K562 (cell line): ENCODE data around the gene HAP1. TPM values are rescaled to one million over a fixed set of nuclear protein-coding genes. Genes with fewer than 3 reads are reported as not detected.

Experiments used
- ARHGAP35 ChIP-seq: fragments of 450-650 bp; IDR thresholded peaks from 2 replicates; pipeline ENCODE4 v1.6.1; 2018; ENCODE audit not compliant: partially characterized antibody
- ARNT ChIP-seq, 2 experiments: fragments of 450-650 bp; IDR thresholded peaks; 2 replicates each; pipeline ENCODE4 v1.6.1; 2016; ENCODE audit warnings: mild to moderate bottlenecking in 1 of 2
- ELF1 ChIP-seq: fragments of 200-800 bp; sonication (Bioruptor generic); IDR thresholded peaks from 2 replicates; pipeline ENCODE4 v1.6.1; 2016; ENCODE audit warnings: missing genetic modification characterization, missing compliant biosample characterization
- FOXJ2 ChIP-seq: fragments of 200-800 bp; sonication (Bioruptor generic); IDR thresholded peaks from 2 replicates; pipeline ENCODE4 v1.6.1; 2016; ENCODE audit warnings: missing genetic modification characterization, missing compliant biosample characterization
- GABPA ChIP-seq: fragments of 200-800 bp; sonication (Bioruptor generic); conservative IDR thresholded peaks from 2 replicates; pipeline ENCODE4 v1.6.1; 2016; ENCODE audit warnings: low read depth, missing genetic modification characterization, missing compliant biosample characterization
- GTF2A2 ChIP-seq: IDR thresholded peaks from 2 replicates; pipeline ENCODE4 v1.6.1; 2016; ENCODE audit warnings: mild to moderate bottlenecking, missing genetic modification characterization, missing compliant biosample characterization
- GTF2E2 ChIP-seq: fragments of 200-800 bp; sonication (Bioruptor generic); IDR thresholded peaks from 2 replicates; pipeline ENCODE4 v1.6.1; 2016; ENCODE audit warnings: missing genetic modification characterization, missing compliant biosample characterization
- HEY1 ChIP-seq: fragments of 250-450 bp; sonication (Bioruptor Pico); IDR thresholded peaks from 2 replicates; pipeline ENCODE4 v1.5.0; 2020; ENCODE audit warnings: mild to moderate bottlenecking, moderate library complexity, borderline replicate concordance
- HMGXB4 ChIP-seq: sonication (generic); formaldehyde crosslinking; IDR thresholded peaks from 2 replicates; pipeline ENCODE4 v1.8.1; 2023; ENCODE audit warnings: mild to moderate bottlenecking, missing genetic modification reagents
- IFI16 ChIP-seq: fragments of 250-450 bp; sonication (Bioruptor Pico); IDR thresholded peaks from 2 replicates; pipeline ENCODE4 v2.1.2; 2022; ENCODE audit warnings: mild to moderate bottlenecking, inconsistent platforms
- ILF3 ChIP-seq: fragments of 450-650 bp; IDR thresholded peaks from 2 replicates; pipeline ENCODE4 v1.6.1; 2018; ENCODE audit warnings: antibody characterized with exemption, mild to moderate bottlenecking, moderate library complexity, borderline replicate concordance
- LCOR ChIP-seq: sonication (generic); formaldehyde crosslinking; IDR thresholded peaks from 2 replicates; pipeline ENCODE4 v1.8.0; 2022; ENCODE audit warnings: mild to moderate bottlenecking, missing genetic modification reagents
- MAFK ChIP-seq: IDR thresholded peaks from 2 replicates; pipeline ENCODE4 v1.6.1; 2011; ENCODE audit warnings: low read length, improper control_type of control experiment
- MTF1 ChIP-seq: fragments of 250-450 bp; sonication (Bioruptor Pico); IDR thresholded peaks from 2 replicates; pipeline ENCODE4 v1.9.0; 2021; ENCODE audit warnings: moderate library complexity, mild to moderate bottlenecking, inconsistent platforms, borderline replicate concordance
- PHF8 ChIP-seq: fragments of 200-600 bp; sonication (generic); IDR thresholded peaks from 2 replicates; pipeline ENCODE4 v1.6.1; 2012; ENCODE audit warnings: mixed run types, mild to moderate bottlenecking, inconsistent platforms, low read length, moderate library complexity, borderline replicate concordance
- SMARCE1 ChIP-seq: fragments of 450-650 bp; IDR thresholded peaks from 2 replicates; pipeline ENCODE4 v1.7.1; 2016; ENCODE audit warnings: mild to moderate bottlenecking
- TCF7 ChIP-seq: sonication (generic); IDR thresholded peaks from 2 replicates; pipeline ENCODE4 v1.6.1; 2016; ENCODE audit warnings: antibody characterized with exemption, borderline replicate concordance
- TEAD1 ChIP-seq, 2 experiments: fragments of 450-650 bp in 1 of 2; sonication (generic) in 1 of 2; formaldehyde crosslinking; IDR thresholded peaks; 2 replicates each; pipeline versions ENCODE4 v1.4.0 to v1.8.0; 2020 to 2022; ENCODE audit warnings: mild to moderate bottlenecking in 2 of 2, missing genetic modification reagents in 1 of 2
- ZBTB26 ChIP-seq: fragments of 450-650 bp; formaldehyde crosslinking; IDR thresholded peaks from 2 replicates; pipeline ENCODE4 v1.4.0; 2022; ENCODE audit warnings: missing genetic modification characterization
- ZFPM2 ChIP-seq: fragments of 250-450 bp; sonication (Bioruptor Pico); IDR thresholded peaks from 2 replicates; pipeline ENCODE4 v1.5.1; 2022; ENCODE audit warnings: mild to moderate bottlenecking
- ZNF143 ChIP-seq: sonication (generic); formaldehyde crosslinking; IDR thresholded peaks from 2 replicates; pipeline ENCODE4 v1.9.0; 2022; ENCODE audit warnings: mild to moderate bottlenecking, missing genetic modification reagents
- polyA plus RNA-seq, 8 experiments: library from polyadenylated mRNA; depleted of rRNA in 4 of 8; stranded (reverse) in 5 of 8; unstranded in 3 of 8; fragments of >200 nt; fragmentation: Nextera tagmentation in 2 of 8; fragmentation: Illumina TruSeq in 1 of 8; extraction: Ambion mirVana in 2 of 8; extraction: Trizol in 1 of 8; gene quantifications; 2 replicates each; pipeline versions ENCODE4 v1.2.1 to v1.2.3, GENCODE V29; 2011 to 2014; ENCODE audit warnings: inconsistent platforms in 1 of 8, missing spikeins in 1 of 8
- total RNA-seq, 7 experiments: library from RNA; depleted of rRNA in 6 of 7; stranded (reverse); fragments of >200 nt in 6 of 7; fragmentation: Illumina TruSeq in 2 of 7; extraction: Trizol in 2 of 7; gene quantifications; 2 replicates each; pipeline versions ENCODE4 v1.2.1 to v1.2.3, GENCODE V29; 2011 to 2021; ENCODE audit warnings: low replicate concordance in 1 of 7
- TF ChIP-seq, protein P1 (sequence below): sonication (generic); formaldehyde crosslinking; IDR thresholded peaks from 2 replicates; pipeline ENCODE4 v1.8.1; 2023; ENCODE audit warnings: mild to moderate bottlenecking, missing genetic modification reagents
- TF ChIP-seq, protein P2 (sequence below), 3 experiments: IDR thresholded peaks in 2 of 3; conservative IDR thresholded peaks in 1 of 3; 2 replicates each; pipeline ENCODE4 v1.5.1; 2011 to 2012; ENCODE audit warnings: low read length in 3 of 3, mild to moderate bottlenecking in 3 of 3, control low read depth in 2 of 3, improper control_type of control experiment in 1 of 3, inconsistent platforms in 1 of 3, low read depth in 1 of 3, mixed read lengths in 1 of 3, moderate library complexity in 1 of 3; ENCODE audit not compliant: insufficient read depth in 2 of 3

HAP1 gene
- total and polyA plus RNA-seq, 9 of the 15 experiments (the other 6 are each of a cell fraction or from before 2014, with no cell fraction given) = under 0.01 to 0.09 (median 0.04) TPM; not detected in 6

DNA sequence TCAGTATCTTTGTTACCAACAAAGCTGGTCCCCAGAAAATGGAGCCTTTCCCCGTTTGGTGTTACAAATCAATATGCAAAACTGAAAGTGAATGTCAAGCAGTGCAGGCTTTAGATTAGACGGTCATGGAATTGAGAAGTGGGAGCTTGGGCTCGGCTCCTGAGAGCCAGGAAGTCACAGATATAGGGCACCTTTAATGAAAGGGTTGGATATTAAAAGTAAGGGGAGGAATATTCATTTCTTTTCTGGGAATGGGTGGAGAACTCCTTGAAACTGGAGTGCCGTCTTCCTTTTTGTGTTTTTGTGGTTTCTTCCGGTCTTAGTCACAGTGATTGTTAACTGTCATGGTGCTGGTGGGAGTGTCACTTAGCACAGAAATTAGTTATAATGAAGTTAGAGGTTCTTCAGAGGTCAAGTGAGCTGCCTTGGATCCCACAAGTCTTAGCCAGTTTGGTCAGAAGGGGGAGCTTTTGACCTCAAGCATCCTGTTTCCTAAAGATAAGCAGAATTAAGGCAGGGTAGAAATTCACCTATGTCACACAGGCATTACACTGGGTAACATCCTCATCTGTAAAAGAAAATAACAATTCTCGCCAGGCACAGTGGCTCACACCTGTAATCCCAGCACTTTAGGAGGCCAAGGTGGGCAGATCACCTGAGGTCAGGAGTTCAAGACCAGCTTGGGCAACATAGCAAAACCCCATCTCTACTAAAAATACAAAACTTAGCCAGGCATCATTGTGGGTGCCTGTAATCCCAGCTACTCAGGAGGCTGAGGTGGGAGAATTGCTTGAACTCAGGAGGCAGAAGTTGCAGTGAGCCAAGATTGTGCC lies 55.3 kb downstream of the HAP1 start (continued):
- TF ChIP-seq MAFK (peak; percentile 55), FOXJ2 (tag) (no peak), ILF3 (no peak), IFI16 (no peak), GTF2E2 (tag) (peak; percentile 98), HMGXB4 (CRISPR knock-in tag) (no peak), ARHGAP35 (no peak), ELF1 (tag) (peak; percentile 82), ARNT (IDR thresholded peaks at IDR 0.05) (peak in 1 of 2 experiments; percentile 44; a peak in 2 of 4 replicates), ZBTB26 (CRISPR knock-in tag) (no peak), TCF7 (no peak), ZFPM2 (no peak), TEAD1 (CRISPR knock-in tag; IDR thresholded peaks at IDR 0.05) (0 out of 4 replicates have a peak, but pooled peaks of 1 of the 2 experiments have one; percentile 27), HEY1 (CRISPR knock-in tag) (no peak), SMARCE1 (peak; percentile 82), PHF8 (no peak), GABPA (tag) (peak; percentile 61), GTF2A2 (no peak; the same call in 1 of the 2 replicates), LCOR (CRISPR knock-in tag) (no peak), ZNF143 (no peak), MTF1 (CRISPR knock-in tag) (no peak)
- TF ChIP-seq, protein P1, sequence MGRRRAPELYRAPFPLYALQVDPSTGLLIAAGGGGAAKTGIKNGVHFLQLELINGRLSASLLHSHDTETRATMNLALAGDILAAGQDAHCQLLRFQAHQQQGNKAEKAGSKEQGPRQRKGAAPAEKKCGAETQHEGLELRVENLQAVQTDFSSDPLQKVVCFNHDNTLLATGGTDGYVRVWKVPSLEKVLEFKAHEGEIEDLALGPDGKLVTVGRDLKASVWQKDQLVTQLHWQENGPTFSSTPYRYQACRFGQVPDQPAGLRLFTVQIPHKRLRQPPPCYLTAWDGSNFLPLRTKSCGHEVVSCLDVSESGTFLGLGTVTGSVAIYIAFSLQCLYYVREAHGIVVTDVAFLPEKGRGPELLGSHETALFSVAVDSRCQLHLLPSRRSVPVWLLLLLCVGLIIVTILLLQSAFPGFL (CRISPR knock-in tag) = no peak
- TF ChIP-seq, protein P2, sequence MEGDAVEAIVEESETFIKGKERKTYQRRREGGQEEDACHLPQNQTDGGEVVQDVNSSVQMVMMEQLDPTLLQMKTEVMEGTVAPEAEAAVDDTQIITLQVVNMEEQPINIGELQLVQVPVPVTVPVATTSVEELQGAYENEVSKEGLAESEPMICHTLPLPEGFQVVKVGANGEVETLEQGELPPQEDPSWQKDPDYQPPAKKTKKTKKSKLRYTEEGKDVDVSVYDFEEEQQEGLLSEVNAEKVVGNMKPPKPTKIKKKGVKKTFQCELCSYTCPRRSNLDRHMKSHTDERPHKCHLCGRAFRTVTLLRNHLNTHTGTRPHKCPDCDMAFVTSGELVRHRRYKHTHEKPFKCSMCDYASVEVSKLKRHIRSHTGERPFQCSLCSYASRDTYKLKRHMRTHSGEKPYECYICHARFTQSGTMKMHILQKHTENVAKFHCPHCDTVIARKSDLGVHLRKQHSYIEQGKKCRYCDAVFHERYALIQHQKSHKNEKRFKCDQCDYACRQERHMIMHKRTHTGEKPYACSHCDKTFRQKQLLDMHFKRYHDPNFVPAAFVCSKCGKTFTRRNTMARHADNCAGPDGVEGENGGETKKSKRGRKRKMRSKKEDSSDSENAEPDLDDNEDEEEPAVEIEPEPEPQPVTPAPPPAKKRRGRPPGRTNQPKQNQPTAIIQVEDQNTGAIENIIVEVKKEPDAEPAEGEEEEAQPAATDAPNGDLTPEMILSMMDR (IDR thresholded peaks at IDR 0.05 in 2 of 3, conservative IDR thresholded peaks at IDR 0.05 in 1 of 3; ENCODE audit: insufficient read depth in 2 of 3, low read depth in 1 of 3, low read length in 3 of 3) = peak; percentile 50 to 84 (median 62); a peak in 5 of 6 replicates
